Caco-2 (cell line): Measurements from ENCODE around the gene CELA1. TPM values are rescaled to one million over a fixed set of nuclear protein-coding genes. Genes with fewer than 3 reads are reported as not detected.

Experiments
- BruUV-seq: library from RNA; stranded (reverse); fragments of 400-500 nt; replicated peaks from 2 replicates; lab custom pipeline; 2021; lab: Mats Ljungman, UMichigan
- CTCF ChIA-PET: fragments of 300-600 bp; sonication (Branson Sonifier 250); formaldehyde crosslinking; loops from one replicate; lab custom pipeline; 2022; ENCODE audit warnings: antibody characterized with exemption; lab: Charles Lee
- POLR2A ChIA-PET: fragments of 300-600 bp; sonication (Branson Sonifier 250); formaldehyde crosslinking; loops from one replicate; lab custom pipeline; 2022; ENCODE audit warnings: antibody characterized with exemption; lab: Charles Lee
- DNase-seq, 2 experiments: peaks; one replicate each; pipeline versions ENCODE4 v3.0.0 to v3.0.0-alpha.2; 2020 to 2022
- H3K27me3 ChIP-seq: replicated peaks from 2 replicates; pipeline ENCODE4 v1.6.0; 2011; ENCODE audit warnings: low read length; ENCODE audit not compliant: control insufficient read depth, insufficient read depth
- H3K36me3 ChIP-seq: 2 replicates; pipeline ENCODE4 v1.5.1; 2011; ENCODE audit warnings: low read length; ENCODE audit not compliant: control insufficient read depth, insufficient read depth
- H3K4me1 ChIP-seq: fragments of 250-450 bp; sonication (Bioruptor Pico); 2 replicates; pipeline ENCODE4 v1.5.1; 2020; ENCODE audit warnings: mild to moderate bottlenecking
- H3K4me3 ChIP-seq: 2 replicates; pipeline ENCODE4 v1.5.1; 2011; ENCODE audit warnings: low read depth, mild to moderate bottlenecking, control low read depth, low read length
- H3K9me3 ChIP-seq: fragments of 250-450 bp; sonication (Bioruptor Pico); 2 replicates; pipeline ENCODE4 v1.5.1; 2020; ENCODE audit warnings: mild to moderate bottlenecking, moderate library complexity
- H3K27ac Mint-ChIP-seq: one replicate; pipeline ENCODE4 v1.8.0; 2022; ENCODE audit warnings: mixed read lengths; ENCODE audit not compliant: unreplicated experiment
- H3K27me3 Mint-ChIP-seq: one replicate; pipeline ENCODE4 v1.8.0; 2022; ENCODE audit warnings: mixed read lengths; ENCODE audit not compliant: insufficient read depth, unreplicated experiment
- H3K36me3 Mint-ChIP-seq: one replicate; pipeline ENCODE4 v1.8.0; 2022; ENCODE audit warnings: mild to moderate bottlenecking, mixed read lengths; ENCODE audit not compliant: insufficient read depth, unreplicated experiment
- H3K4me1 Mint-ChIP-seq: one replicate; pipeline ENCODE4 v1.8.0; 2022; ENCODE audit warnings: low read depth, mixed read lengths; ENCODE audit not compliant: unreplicated experiment
- H3K4me3 Mint-ChIP-seq: one replicate; pipeline ENCODE4 v1.8.0; 2022; ENCODE audit warnings: mild to moderate bottlenecking, moderate library complexity, mixed read lengths; ENCODE audit not compliant: unreplicated experiment
- H3K9me3 Mint-ChIP-seq: one replicate; pipeline ENCODE4 v1.8.0; 2022; ENCODE audit warnings: mixed read lengths; ENCODE audit not compliant: unreplicated experiment
- CTCF ChIP-seq, 2 experiments: fragments of 200-600 bp in 1 of 2; IDR thresholded peaks; 1 replicate in 1 of 2; 2 replicates in 1 of 2; pipeline versions ENCODE4 v1.5.1 to v1.8.0; 2011 to 2022; ENCODE audit warnings: antibody characterized with exemption in 1 of 2, control low read depth in 1 of 2, inconsistent platforms in 1 of 2, low read depth in 1 of 2, low read length in 1 of 2, mild to moderate bottlenecking in 1 of 2, moderate library complexity in 1 of 2; ENCODE audit not compliant: insufficient read depth in 1 of 2, severe bottlenecking in 1 of 2, unreplicated experiment in 1 of 2
- intact Hi-C: fragments of 100-400 bp; cut with micrococcal nuclease; formaldehyde crosslinking; loops from one replicate; pipeline ENCODE4 v1.10.0; 2022; ENCODE audit not compliant: unreplicated experiment
- total RNA-seq: library from RNA; stranded (reverse); gene quantifications from 2 replicates; pipeline ENCODE4 v1.2.3, GENCODE V29; 2022

CELA1 gene
- total RNA-seq, 1 experiment from 2014 or later = not detected

- TF ChIP-seq CTCF (IDR thresholded peaks at IDR 0.05; ENCODE audit: insufficient read depth in 1 of 2, low read depth in 1 of 2, low read length in 1 of 2, severe bottlenecking in 1 of 2, unreplicated experiment in 1 of 2) = no peak
- Mint-ChIP-seq H3K9me3 (no peaks in the 10 kb centered on the region), H3K27ac (peak overlapping the region; percentile 99), H3K27me3 (no peaks in the 10 kb centered on the region), H3K4me1 (peaks cover 50% of the 10 kb centered on the region), H3K4me3 (peak overlapping the region; percentile 83), H3K36me3 (peaks cover 45% of the 10 kb centered on the region)
- no peaks in the 10 kb centered on the region for H3K9me3 ChIP-seq
- peaks cover 65% of the 10 kb centered on the region for H3K4me1 ChIP-seq
- H3K4me3 ChIP-seq = no peak overlapping the region; the same call in 1 of the 2 replicates
- no TSS peak for BruUV-seq
- H3K36me3 ChIP-seq = no peaks in the 10 kb centered on the region
- CTCF ChIA-PET = interaction anchor here (0.6 kb wide), 1 partner anchor 118 kb away, joined by 4 read pairs; no protein-coding TSS in a partner anchor
- no peak for DNase-seq
- intact Hi-C loops = no loop called here
- no peaks in the 10 kb centered on the region for H3K27me3 ChIP-seq
- POLR2A ChIA-PET = interaction anchor here (0.5 kb wide), 1 partner anchor 455 kb away, joined by 3 read pairs; no protein-coding TSS in a partner anchor
These were observed 47.4 kb upstream of the CELA1 start for GRCh38 chr12:51393676-51394545.

GRCh38 chr12:51392556-51393237, 46.2 kb upstream of the CELA1 start:
- TF ChIP-seq CTCF (IDR thresholded peaks at IDR 0.05; ENCODE audit: insufficient read depth in 1 of 2, low read depth in 1 of 2, low read length in 1 of 2, severe bottlenecking in 1 of 2, unreplicated experiment in 1 of 2) = peak in 1 of 2 experiments; percentile 16
- Histone ChIP-seq H3K9me3 (no peaks in the 10 kb centered on the region), H3K4me3 (peak overlapping the region; percentile 87), H3K27me3 (no peaks in the 10 kb centered on the region), H3K4me1 (peaks cover 64% of the 10 kb centered on the region), H3K36me3 (no peaks in the 10 kb centered on the region)
- H3K36me3 Mint-ChIP-seq = peaks cover 42% of the 10 kb centered on the region
- DNase-seq = peak; percentile 80 to 87
- H3K9me3 Mint-ChIP-seq = no peaks in the 10 kb centered on the region
- POLR2A ChIA-PET = interaction anchor here (0.5 to 1.5 kb wide), 8 partner anchors 7 to 1282 kb away, joined by 3 to 19 read pairs (median 4); no protein-coding TSS in a partner anchor
- intact Hi-C loops = no loop called here
- peaks cover 54% of the 10 kb centered on the region for H3K4me1 Mint-ChIP-seq
- H3K27ac Mint-ChIP-seq = peak overlapping the region; percentile 99
- H3K4me3 Mint-ChIP-seq = peak overlapping the region; percentile 83
- H3K27me3 Mint-ChIP-seq = no peaks in the 10 kb centered on the region
- CTCF ChIA-PET = interaction anchor here (0.6 to 2.0 kb wide), 5 partner anchors 26 to 1874 kb away, joined by 3 to 6 read pairs (median 5); partner anchors contain the start of gene SLC4A8
- TSS peak; percentile 63 for BruUV-seq
